ENCODE data around the gene SBNO2.

DNA sequence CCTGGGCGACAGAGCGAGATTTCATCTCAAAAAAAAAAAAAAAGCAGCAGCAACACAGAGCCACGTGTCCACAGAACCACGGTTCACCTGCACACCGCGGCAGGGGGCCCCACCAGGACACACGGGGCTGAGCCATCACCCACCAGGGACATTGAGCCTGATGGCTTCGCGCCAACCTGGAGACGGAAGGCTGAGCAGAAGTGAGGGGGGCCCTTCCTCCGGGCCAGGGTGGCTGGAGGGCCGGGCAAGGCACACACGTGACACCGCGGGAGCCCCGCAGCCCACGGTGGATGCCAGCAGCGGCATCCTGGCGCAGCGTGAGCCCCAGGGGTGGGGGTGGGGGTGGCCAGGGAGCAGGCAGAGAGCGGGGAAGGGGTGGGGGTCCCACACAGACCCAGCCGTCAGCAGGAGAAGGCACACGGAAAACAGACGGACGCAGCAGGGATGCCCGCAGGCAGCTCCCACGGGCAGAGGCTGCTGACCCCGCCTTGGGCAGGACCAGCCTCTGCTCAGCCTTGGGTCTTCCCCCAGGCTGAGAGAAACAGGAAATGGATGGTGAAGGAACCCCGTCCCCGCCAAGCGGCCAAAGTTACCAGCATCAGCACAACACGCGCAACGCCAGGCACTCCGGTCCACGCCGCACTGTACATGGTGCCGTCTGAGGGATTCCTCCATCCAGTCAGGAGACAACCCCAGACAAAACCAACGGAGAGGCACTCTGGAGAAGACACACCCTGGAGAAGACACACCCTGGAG lies 33.6 kb downstream of the SBNO2 start:
- TF ChIP-seq, protein P1, sequence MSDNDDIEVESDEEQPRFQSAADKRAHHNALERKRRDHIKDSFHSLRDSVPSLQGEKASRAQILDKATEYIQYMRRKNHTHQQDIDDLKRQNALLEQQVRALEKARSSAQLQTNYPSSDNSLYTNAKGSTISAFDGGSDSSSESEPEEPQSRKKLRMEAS (IDR thresholded peaks at IDR 0.05): no peak
- TF ChIP-seq, protein P2, sequence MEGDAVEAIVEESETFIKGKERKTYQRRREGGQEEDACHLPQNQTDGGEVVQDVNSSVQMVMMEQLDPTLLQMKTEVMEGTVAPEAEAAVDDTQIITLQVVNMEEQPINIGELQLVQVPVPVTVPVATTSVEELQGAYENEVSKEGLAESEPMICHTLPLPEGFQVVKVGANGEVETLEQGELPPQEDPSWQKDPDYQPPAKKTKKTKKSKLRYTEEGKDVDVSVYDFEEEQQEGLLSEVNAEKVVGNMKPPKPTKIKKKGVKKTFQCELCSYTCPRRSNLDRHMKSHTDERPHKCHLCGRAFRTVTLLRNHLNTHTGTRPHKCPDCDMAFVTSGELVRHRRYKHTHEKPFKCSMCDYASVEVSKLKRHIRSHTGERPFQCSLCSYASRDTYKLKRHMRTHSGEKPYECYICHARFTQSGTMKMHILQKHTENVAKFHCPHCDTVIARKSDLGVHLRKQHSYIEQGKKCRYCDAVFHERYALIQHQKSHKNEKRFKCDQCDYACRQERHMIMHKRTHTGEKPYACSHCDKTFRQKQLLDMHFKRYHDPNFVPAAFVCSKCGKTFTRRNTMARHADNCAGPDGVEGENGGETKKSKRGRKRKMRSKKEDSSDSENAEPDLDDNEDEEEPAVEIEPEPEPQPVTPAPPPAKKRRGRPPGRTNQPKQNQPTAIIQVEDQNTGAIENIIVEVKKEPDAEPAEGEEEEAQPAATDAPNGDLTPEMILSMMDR (IDR thresholded peaks at IDR 0.05; ENCODE audit: low read depth, low read length, missing input control): no peak
- TF ChIP-seq JUND (IDR thresholded peaks at IDR 0.05) (no peak), SP1 (IDR thresholded peaks at IDR 0.05) (no peak), GABPA (IDR thresholded peaks at IDR 0.05 in 1 of 2, conservative IDR thresholded peaks at IDR 0.05 in 1 of 2) (no peak), RXRA (IDR thresholded peaks at IDR 0.05) (no peak), RAD21 (IDR thresholded peaks at IDR 0.05) (no peak)
- TF ChIP-seq, protein P3, sequence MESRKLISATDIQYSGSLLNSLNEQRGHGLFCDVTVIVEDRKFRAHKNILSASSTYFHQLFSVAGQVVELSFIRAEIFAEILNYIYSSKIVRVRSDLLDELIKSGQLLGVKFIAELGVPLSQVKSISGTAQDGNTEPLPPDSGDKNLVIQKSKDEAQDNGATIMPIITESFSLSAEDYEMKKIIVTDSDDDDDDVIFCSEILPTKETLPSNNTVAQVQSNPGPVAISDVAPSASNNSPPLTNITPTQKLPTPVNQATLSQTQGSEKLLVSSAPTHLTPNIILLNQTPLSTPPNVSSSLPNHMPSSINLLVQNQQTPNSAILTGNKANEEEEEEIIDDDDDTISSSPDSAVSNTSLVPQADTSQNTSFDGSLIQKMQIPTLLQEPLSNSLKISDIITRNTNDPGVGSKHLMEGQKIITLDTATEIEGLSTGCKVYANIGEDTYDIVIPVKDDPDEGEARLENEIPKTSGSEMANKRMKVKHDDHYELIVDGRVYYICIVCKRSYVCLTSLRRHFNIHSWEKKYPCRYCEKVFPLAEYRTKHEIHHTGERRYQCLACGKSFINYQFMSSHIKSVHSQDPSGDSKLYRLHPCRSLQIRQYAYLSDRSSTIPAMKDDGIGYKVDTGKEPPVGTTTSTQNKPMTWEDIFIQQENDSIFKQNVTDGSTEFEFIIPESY (IDR thresholded peaks at IDR 0.05): no peak
- TF ChIP-seq, protein P4, sequence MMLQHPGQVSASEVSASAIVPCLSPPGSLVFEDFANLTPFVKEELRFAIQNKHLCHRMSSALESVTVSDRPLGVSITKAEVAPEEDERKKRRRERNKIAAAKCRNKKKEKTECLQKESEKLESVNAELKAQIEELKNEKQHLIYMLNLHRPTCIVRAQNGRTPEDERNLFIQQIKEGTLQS (IDR thresholded peaks at IDR 0.05): no peak

All from liver (tissue), 3 donors.